H1 (cell line): ENCODE results near the gene UBR1. TPM values are rescaled to one million over a fixed set of nuclear protein-coding genes. Genes with fewer than 3 reads are reported as not detected.

Experiments used
- CTCF ChIA-PET: fragments of 300-600 bp; sonication (Branson Sonifier 250); formaldehyde crosslinking; loops from one replicate; lab custom pipeline; 2021; ENCODE audit not compliant: partially characterized antibody; lab: Charles Lee
- POLR2A ChIA-PET: fragments of 300-600 bp; sonication (Branson Sonifier 250); formaldehyde crosslinking; loops from one replicate; lab custom pipeline; 2021; ENCODE audit warnings: inconsistent platforms; ENCODE audit not compliant: partially characterized antibody; lab: Charles Lee
- DNase-seq, 2 experiments: peaks; one replicate each; pipeline versions ENCODE4 v3.0.0 to v3.0.0-alpha.2; 2010 to 2022; ENCODE audit warnings: low spot score in 2 of 2, low read depth in 1 of 2, mixed read lengths in 1 of 2
- FAIRE-seq: peaks from 2 replicates; lab custom pipeline; 2011; peaks lifted over from hg19 to GRCh38; lab: Jason Lieb, UNC
- H2AFZ ChIP-seq: 2 replicates; pipeline ENCODE4 v1.8.1; 2012; ENCODE audit warnings: low read length, inconsistent platforms
- H2AK5ac ChIP-seq: 2 replicates; pipeline ENCODE4 v1.6.1; 2013; ENCODE audit warnings: low read depth, low read length
- H2BK120ac ChIP-seq: replicated peaks from 2 replicates; pipeline ENCODE3; 2013; ENCODE audit warnings: low read depth, low read length, inconsistent platforms
- H2BK12ac ChIP-seq: 2 replicates; pipeline ENCODE4 v1.6.1; 2013; ENCODE audit warnings: low read depth, low read length
- H2BK15ac ChIP-seq: 2 replicates; pipeline ENCODE4 v1.6.1; 2013; ENCODE audit warnings: low read length
- H2BK20ac ChIP-seq: 2 replicates; pipeline ENCODE4 v1.6.1; 2013; ENCODE audit warnings: low read length
- H2BK5ac ChIP-seq: 2 replicates; pipeline ENCODE4 v1.6.1; 2013; ENCODE audit warnings: low read depth, low read length
- H3K14ac ChIP-seq: 2 replicates; pipeline ENCODE4 v1.6.1; 2013; ENCODE audit warnings: inconsistent platforms; ENCODE audit not compliant: insufficient read length
- H3K18ac ChIP-seq: 2 replicates; pipeline ENCODE4 v1.6.1; 2013; ENCODE audit warnings: low read length; ENCODE audit errors: extremely low read depth
- H3K23ac ChIP-seq: 2 replicates; pipeline ENCODE4 v1.6.1; 2013; ENCODE audit warnings: inconsistent platforms; ENCODE audit not compliant: insufficient read length
- H3K23me2 ChIP-seq: 2 replicates; pipeline ENCODE4 v1.6.1; 2013; ENCODE audit warnings: low read depth, low read length
- H3K27ac ChIP-seq: 2 replicates; pipeline ENCODE4 v1.6.1; 2011; ENCODE audit warnings: low read depth, low read length, inconsistent platforms
- H3K27me3 ChIP-seq, 4 experiments: replicated peaks in 1 of 4; 1 replicate in 1 of 4; 2 replicates in 3 of 4; pipeline versions ENCODE4 v1.6.1 to v1.8.1; 2011 to 2013; ENCODE audit warnings: low read length in 3 of 4, mild to moderate bottlenecking in 3 of 4, inconsistent platforms in 2 of 4, mixed read lengths in 2 of 4, moderate library complexity in 1 of 4; ENCODE audit not compliant: control insufficient read depth in 3 of 4, insufficient read depth in 3 of 4; ENCODE audit errors: extremely low read depth in 1 of 4
- H3K36me3 ChIP-seq, 4 experiments: 2 replicates each; pipeline versions ENCODE4 v1.6.1 to v1.8.1; 2011 to 2013; ENCODE audit warnings: mild to moderate bottlenecking in 4 of 4, low read length in 3 of 4, moderate library complexity in 2 of 4, control low read depth in 1 of 4, inconsistent platforms in 1 of 4; ENCODE audit not compliant: insufficient read depth in 4 of 4, control insufficient read depth in 2 of 4
- H3K4ac ChIP-seq: replicated peaks from 2 replicates; pipeline ENCODE3; 2013; ENCODE audit warnings: low read length, low read depth, mixed read lengths, inconsistent platforms; ENCODE audit not compliant: insufficient read length
- H3K4me1 ChIP-seq, 4 experiments: replicated peaks in 1 of 4; 1 replicate in 1 of 4; 2 replicates in 3 of 4; pipeline versions ENCODE4 v1.6.1 to v1.8.1; 2011 to 2013; ENCODE audit warnings: low read length in 3 of 4, inconsistent platforms in 2 of 4, mixed read lengths in 1 of 4; ENCODE audit not compliant: insufficient read depth in 4 of 4, control insufficient read depth in 3 of 4
- H3K4me2 ChIP-seq, 2 experiments: 2 replicates each; pipeline versions ENCODE4 v1.6.1 to v1.8.1; 2011 to 2013; ENCODE audit warnings: low read depth in 2 of 2, low read length in 2 of 2, control low read depth in 1 of 2, inconsistent platforms in 1 of 2, mild to moderate bottlenecking in 1 of 2; ENCODE audit not compliant: insufficient read depth in 1 of 2
- H3K4me3 ChIP-seq, 4 experiments: fragments of 200-600, 300-600 bp in 1 of 4; sonication (generic), shearing (Covaris generic), sonication (Bioruptor Twin) in 1 of 4; 2 replicates each; pipeline versions ENCODE4 v1.5.1 to v1.8.1; 2011 to 2016; ENCODE audit warnings: low read length in 4 of 4, low read depth in 3 of 4, control low read depth in 2 of 4, inconsistent platforms in 2 of 4, mild to moderate bottlenecking in 2 of 4, mixed read lengths in 1 of 4, moderate library complexity in 1 of 4; ENCODE audit not compliant: insufficient read depth in 2 of 4; ENCODE audit errors: extremely low read depth in 1 of 4
- H3K56ac ChIP-seq: replicated peaks from 2 replicates; pipeline ENCODE3; 2013; ENCODE audit warnings: low read depth, mild to moderate bottlenecking, mixed read lengths, low read length, inconsistent platforms; ENCODE audit not compliant: insufficient read length
- H3K79me1 ChIP-seq: 2 replicates; pipeline ENCODE4 v1.6.1; 2013; ENCODE audit warnings: low read depth, low read length, control low read depth
- H3K79me2 ChIP-seq, 2 experiments: 2 replicates each; pipeline versions ENCODE4 v1.6.1 to v1.8.1; 2012 to 2013; ENCODE audit warnings: low read length in 2 of 2, mild to moderate bottlenecking in 2 of 2, inconsistent platforms in 1 of 2; ENCODE audit not compliant: insufficient read depth in 2 of 2, control insufficient read depth in 1 of 2
- H3K9ac ChIP-seq, 4 experiments: replicated peaks in 1 of 4; 1 replicate in 1 of 4; 2 replicates in 3 of 4; pipeline versions ENCODE4 v1.6.1 to v1.8.1; 2011 to 2013; ENCODE audit warnings: low read depth in 3 of 4, low read length in 3 of 4, control low read depth in 2 of 4, mild to moderate bottlenecking in 2 of 4, moderate library complexity in 2 of 4, inconsistent platforms in 1 of 4; ENCODE audit errors: extremely low read depth in 1 of 4
- H3K9me3 ChIP-seq, 2 experiments: 2 replicates each; pipeline versions ENCODE4 v1.6.1 to v1.8.1; 2012 to 2013; ENCODE audit warnings: mild to moderate bottlenecking in 2 of 2, moderate library complexity in 2 of 2, control low read depth in 1 of 2, inconsistent platforms in 1 of 2, low read depth in 1 of 2, low read length in 1 of 2, mixed read lengths in 1 of 2; ENCODE audit not compliant: insufficient read depth in 2 of 2
- H4K20me1 ChIP-seq, 2 experiments: replicated peaks in 1 of 2; 2 replicates each; pipeline versions ENCODE3 to v1.8.1; 2011 to 2013; ENCODE audit warnings: inconsistent platforms in 2 of 2, low read length in 2 of 2, mild to moderate bottlenecking in 1 of 2; ENCODE audit not compliant: insufficient read depth in 2 of 2, control insufficient read depth in 1 of 2
- H4K5ac ChIP-seq: 2 replicates; pipeline ENCODE4 v1.6.1; 2013; ENCODE audit warnings: low read length, low read depth, mixed read lengths, inconsistent platforms; ENCODE audit not compliant: insufficient read length
- H4K8ac ChIP-seq: 2 replicates; pipeline ENCODE4 v1.8.0; 2013; ENCODE audit warnings: mild to moderate bottlenecking, moderate library complexity, low read length, inconsistent platforms; ENCODE audit not compliant: insufficient read depth; ENCODE audit errors: extremely low read depth
- H4K91ac ChIP-seq: replicated peaks from 2 replicates; pipeline ENCODE3; 2013; ENCODE audit warnings: low read length, mixed read lengths, inconsistent platforms; ENCODE audit not compliant: insufficient read length
- BCL11A ChIP-seq, 2 experiments: IDR thresholded peaks; one replicate each; pipeline ENCODE4 v1.6.1; 2011; ENCODE audit warnings: low read depth in 2 of 2, low read length in 2 of 2, mild to moderate bottlenecking in 2 of 2
- CREB1 ChIP-seq: IDR thresholded peaks from 2 replicates; pipeline ENCODE4 v1.6.1; 2012; ENCODE audit warnings: inconsistent platforms
- EP300 ChIP-seq, 2 experiments: IDR thresholded peaks; 1 replicate in 1 of 2; 2 replicates in 1 of 2; pipeline ENCODE4 v1.6.1; 2011 to 2012; ENCODE audit warnings: low read depth in 2 of 2, low read length in 2 of 2, mild to moderate bottlenecking in 2 of 2, borderline replicate concordance in 1 of 2, inconsistent platforms in 1 of 2, moderate library complexity in 1 of 2
- POU5F1 ChIP-seq: IDR thresholded peaks from 2 replicates; pipeline ENCODE4 v1.6.1; 2011; ENCODE audit warnings: low read depth, mild to moderate bottlenecking, low read length, moderate library complexity
- SIN3A ChIP-seq, 2 experiments: IDR thresholded peaks in 1 of 2; conservative IDR thresholded peaks in 1 of 2; 2 replicates each; pipeline ENCODE4 v1.6.1; 2011 to 2012; ENCODE audit warnings: low read length in 2 of 2, improper control_type of control experiment in 1 of 2, low read depth in 1 of 2, mild to moderate bottlenecking in 1 of 2
- polyA plus RNA-seq, 7 experiments: library from polyadenylated mRNA; depleted of rRNA in 3 of 7; stranded (reverse) in 5 of 7; unstranded in 2 of 7; fragments of >200 nt in 5 of 7; fragments of 200-250 nt in 2 of 7; gene quantifications; 1 replicate in 5 of 7; 2 replicates in 1 of 7; 4 replicates in 1 of 7; pipeline versions ENCODE4 v1.2.1 to v1.2.3, GENCODE V29; 2011 to 2013; ENCODE audit warnings: missing spikeins in 2 of 7, mixed read lengths in 2 of 7
- total RNA-seq: library from RNA; stranded (reverse); fragmentation: NEBNext Ultra II Directional; extraction: Animal tissue kit (Norgen Biotek cat#: 25700); gene quantifications from 2 replicates; pipeline ENCODE4 v1.2.1, GENCODE V29; 2021

Gene UBR1
- total and polyA plus RNA-seq, 2 of the 8 experiments (the other 6 are each of a cell fraction or from before 2014, with no cell fraction given): 3.7 to 18.7 TPM

DNA sequence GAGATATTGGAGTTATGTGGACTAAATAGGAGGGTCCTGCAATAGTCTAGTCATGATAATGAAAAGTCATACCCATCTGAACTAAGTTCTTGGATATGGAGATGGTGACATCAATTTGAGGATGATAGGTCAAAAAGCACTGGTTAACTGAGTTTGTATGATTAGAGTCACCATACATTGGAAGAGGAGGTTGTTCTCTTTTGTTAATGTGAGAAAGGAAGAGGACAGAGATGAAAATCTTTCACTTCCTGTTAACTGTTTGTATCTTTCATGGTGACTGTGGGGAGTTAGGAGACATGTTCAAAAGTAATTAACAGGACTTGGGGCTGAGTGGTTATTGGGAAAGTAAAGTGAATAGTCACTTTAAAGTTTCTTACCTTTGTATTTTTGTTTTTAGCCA is 38.7 kb upstream of the UBR1 start:
- no peak overlapping the region for H2BK15ac ChIP-seq
- FAIRE-seq: no peak
- CTCF ChIA-PET: no interaction called here
- no peaks in the 10 kb centered on the region for H3K4me1 ChIP-seq
- H3K27ac ChIP-seq: no peak overlapping the region
- no peak overlapping the region for H2BK12ac ChIP-seq
- TF ChIP-seq BCL11A (IDR thresholded peaks at IDR 0.05; ENCODE audit: low read depth in 2 of 2, low read length in 2 of 2) (no peak), CREB1 (no peak), EP300 (IDR thresholded peaks at IDR 0.05; ENCODE audit: borderline replicate concordance in 1 of 2, low read depth in 2 of 2, low read length in 2 of 2) (no peak), POU5F1 (no peak), SIN3A (conservative IDR thresholded peaks at IDR 0.05 in 1 of 2, IDR thresholded peaks at IDR 0.05 in 1 of 2; ENCODE audit: low read depth in 1 of 2, low read length in 2 of 2) (no peak)
- TF ChIP-seq, all 59 proteins: peak for 0
- Histone ChIP-seq H4K5ac (no peak overlapping the region), H2BK120ac (no peak overlapping the region), H3K4ac (no peak overlapping the region), H3K18ac (no peak overlapping the region), H2AK5ac (no peak overlapping the region), H4K20me1 (no peaks in the 10 kb centered on the region), H2BK5ac (no peak overlapping the region), H3K56ac (no peak overlapping the region), H3K9ac (no peak overlapping the region), H3K79me2 (no peaks in the 10 kb centered on the region), H2AFZ (no peak overlapping the region), H3K36me3 (no peaks in the 10 kb centered on the region), H3K27me3 (no peaks in the 10 kb centered on the region), H3K23ac (no peak overlapping the region), H4K91ac (no peak overlapping the region), H3K79me1 (no peaks in the 10 kb centered on the region), H3K14ac (no peak overlapping the region), H3K9me3 (no peaks in the 10 kb centered on the region), H4K8ac (no peak overlapping the region), H3K23me2 (no peaks in the 10 kb centered on the region), H2BK20ac (no peak overlapping the region), H3K4me3 (no peak overlapping the region), H3K4me2 (no peak overlapping the region)
- no peak for DNase-seq
- POLR2A ChIA-PET: no interaction called here
